Measurements from ENCODE around the gene CBL. TPM values are rescaled to one million over a fixed set of nuclear protein-coding genes. Genes with fewer than 3 reads are reported as not detected.

Gene CBL
- polyA plus RNA-seq, 1 of the 3 experiments (the other 2 are of a cell fraction): 9.5 TPM

DNA sequence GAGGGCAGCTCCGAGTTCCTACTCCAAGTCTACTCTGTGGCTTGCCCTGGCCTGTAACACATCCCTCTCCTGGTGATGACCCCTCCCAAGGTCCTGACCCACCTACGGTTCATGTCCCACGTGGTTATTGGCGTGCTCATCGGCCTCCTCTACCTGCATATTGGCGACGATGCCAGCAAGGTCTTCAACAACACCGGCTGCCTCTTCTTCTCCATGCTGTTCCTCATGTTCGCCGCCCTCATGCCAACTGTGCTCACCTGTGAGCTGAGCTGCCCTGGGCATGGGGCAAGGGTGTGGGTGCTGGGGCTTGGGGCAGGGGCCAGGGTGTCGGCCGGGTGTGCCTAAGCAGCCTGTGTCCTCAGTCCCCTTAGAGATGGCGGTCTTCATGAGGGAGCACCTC, 47.7 kb upstream of the CBL start:
- Histone ChIP-seq H2AFZ (ENCODE audit: low read depth) (no peak overlapping the region), H3K27me3 (ENCODE audit: insufficient read depth) (no peaks in the 10 kb centered on the region), H3K4me1 (ENCODE audit: control insufficient read depth in 1 of 2, insufficient read depth in 2 of 2, low read depth in 1 of 2, low read length in 1 of 2) (peaks cover 0 to 7% of the 10 kb centered on the region in 2 experiments; a peak in 1 of 4 replicates), H4K20me1 (ENCODE audit: insufficient read depth) (no peaks in the 10 kb centered on the region), H3K9me3 (no peaks in the 10 kb centered on the region), H3K9me2 (no peaks in the 10 kb centered on the region), H3K79me2 (ENCODE audit: insufficient read depth) (no peaks in the 10 kb centered on the region), H3K9ac (no peak overlapping the region), H3K4me3 (ENCODE audit: low read depth in 2 of 2, low read length in 1 of 2) (no peak overlapping the region), H3K4me2 (no peak overlapping the region), H3K27ac (ENCODE audit: low read depth in 2 of 2, low read length in 1 of 2) (no peak overlapping the region), H3K36me3 (replicated peaks in 1 of 2; ENCODE audit: control insufficient read depth in 1 of 2, insufficient read depth in 2 of 2, low read length in 1 of 2) (no peaks in the 10 kb centered on the region), H3F3A (replicated peaks; ENCODE audit: insufficient read depth) (no peaks in the 10 kb centered on the region)
- CTCF ChIA-PET: interaction anchor here (1.2 to 8.9 kb wide), 4 partner anchors 10 to 48 kb away, joined by 3 to 48 read pairs (median 6); partner anchors contain the start of genes ABCG4 and CBL
- WGBS (ENCODE audit: low lambda C conversion rate): 91% methylated on average over 13 of the region's 13 CpGs
- TF ChIP-seq FOSL2 (IDR thresholded peaks at IDR 0.05; ENCODE audit: borderline replicate concordance, low read depth) (no peak), TEAD4 (IDR thresholded peaks at IDR 0.05; ENCODE audit: borderline replicate concordance, insufficient read depth) (no peak), RCOR1 (IDR thresholded peaks at IDR 0.05; ENCODE audit: low read length) (no peak), EP300 (IDR thresholded peaks at IDR 0.05; ENCODE audit: borderline replicate concordance in 1 of 2, low read depth in 1 of 2, low read length in 1 of 2) (no peak), GABPA (IDR thresholded peaks at IDR 0.05; ENCODE audit: low read depth) (no peak), RFX5 (IDR thresholded peaks at IDR 0.05; ENCODE audit: low read length) (no peak), RXRA (IDR thresholded peaks at IDR 0.05; ENCODE audit: borderline replicate concordance, low read depth) (no peak), MEF2A (IDR thresholded peaks at IDR 0.05; ENCODE audit: borderline replicate concordance, low read depth) (no peak), TCF12 (IDR thresholded peaks at IDR 0.05) (no peak), RAD21 (IDR thresholded peaks at IDR 0.05; ENCODE audit: low read length) (no peak), CHD2 (IDR thresholded peaks at IDR 0.05; ENCODE audit: low read length, partially characterized antibody) (no peak), EZH2phosphoT487 (IDR thresholded peaks at IDR 0.05; ENCODE audit: borderline replicate concordance, low read depth) (no peak), ELF1 (IDR thresholded peaks at IDR 0.05) (no peak)
- TF ChIP-seq, protein P1, sequence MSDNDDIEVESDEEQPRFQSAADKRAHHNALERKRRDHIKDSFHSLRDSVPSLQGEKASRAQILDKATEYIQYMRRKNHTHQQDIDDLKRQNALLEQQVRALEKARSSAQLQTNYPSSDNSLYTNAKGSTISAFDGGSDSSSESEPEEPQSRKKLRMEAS (IDR thresholded peaks at IDR 0.05; ENCODE audit: low read depth): no peak
- TF ChIP-seq, protein P2, sequence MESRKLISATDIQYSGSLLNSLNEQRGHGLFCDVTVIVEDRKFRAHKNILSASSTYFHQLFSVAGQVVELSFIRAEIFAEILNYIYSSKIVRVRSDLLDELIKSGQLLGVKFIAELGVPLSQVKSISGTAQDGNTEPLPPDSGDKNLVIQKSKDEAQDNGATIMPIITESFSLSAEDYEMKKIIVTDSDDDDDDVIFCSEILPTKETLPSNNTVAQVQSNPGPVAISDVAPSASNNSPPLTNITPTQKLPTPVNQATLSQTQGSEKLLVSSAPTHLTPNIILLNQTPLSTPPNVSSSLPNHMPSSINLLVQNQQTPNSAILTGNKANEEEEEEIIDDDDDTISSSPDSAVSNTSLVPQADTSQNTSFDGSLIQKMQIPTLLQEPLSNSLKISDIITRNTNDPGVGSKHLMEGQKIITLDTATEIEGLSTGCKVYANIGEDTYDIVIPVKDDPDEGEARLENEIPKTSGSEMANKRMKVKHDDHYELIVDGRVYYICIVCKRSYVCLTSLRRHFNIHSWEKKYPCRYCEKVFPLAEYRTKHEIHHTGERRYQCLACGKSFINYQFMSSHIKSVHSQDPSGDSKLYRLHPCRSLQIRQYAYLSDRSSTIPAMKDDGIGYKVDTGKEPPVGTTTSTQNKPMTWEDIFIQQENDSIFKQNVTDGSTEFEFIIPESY (IDR thresholded peaks at IDR 0.05; ENCODE audit: borderline replicate concordance, low read depth): no peak
- TF ChIP-seq, protein P3, sequence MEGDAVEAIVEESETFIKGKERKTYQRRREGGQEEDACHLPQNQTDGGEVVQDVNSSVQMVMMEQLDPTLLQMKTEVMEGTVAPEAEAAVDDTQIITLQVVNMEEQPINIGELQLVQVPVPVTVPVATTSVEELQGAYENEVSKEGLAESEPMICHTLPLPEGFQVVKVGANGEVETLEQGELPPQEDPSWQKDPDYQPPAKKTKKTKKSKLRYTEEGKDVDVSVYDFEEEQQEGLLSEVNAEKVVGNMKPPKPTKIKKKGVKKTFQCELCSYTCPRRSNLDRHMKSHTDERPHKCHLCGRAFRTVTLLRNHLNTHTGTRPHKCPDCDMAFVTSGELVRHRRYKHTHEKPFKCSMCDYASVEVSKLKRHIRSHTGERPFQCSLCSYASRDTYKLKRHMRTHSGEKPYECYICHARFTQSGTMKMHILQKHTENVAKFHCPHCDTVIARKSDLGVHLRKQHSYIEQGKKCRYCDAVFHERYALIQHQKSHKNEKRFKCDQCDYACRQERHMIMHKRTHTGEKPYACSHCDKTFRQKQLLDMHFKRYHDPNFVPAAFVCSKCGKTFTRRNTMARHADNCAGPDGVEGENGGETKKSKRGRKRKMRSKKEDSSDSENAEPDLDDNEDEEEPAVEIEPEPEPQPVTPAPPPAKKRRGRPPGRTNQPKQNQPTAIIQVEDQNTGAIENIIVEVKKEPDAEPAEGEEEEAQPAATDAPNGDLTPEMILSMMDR (IDR thresholded peaks at IDR 0.05): no peak
- TF ChIP-seq, protein P4, sequence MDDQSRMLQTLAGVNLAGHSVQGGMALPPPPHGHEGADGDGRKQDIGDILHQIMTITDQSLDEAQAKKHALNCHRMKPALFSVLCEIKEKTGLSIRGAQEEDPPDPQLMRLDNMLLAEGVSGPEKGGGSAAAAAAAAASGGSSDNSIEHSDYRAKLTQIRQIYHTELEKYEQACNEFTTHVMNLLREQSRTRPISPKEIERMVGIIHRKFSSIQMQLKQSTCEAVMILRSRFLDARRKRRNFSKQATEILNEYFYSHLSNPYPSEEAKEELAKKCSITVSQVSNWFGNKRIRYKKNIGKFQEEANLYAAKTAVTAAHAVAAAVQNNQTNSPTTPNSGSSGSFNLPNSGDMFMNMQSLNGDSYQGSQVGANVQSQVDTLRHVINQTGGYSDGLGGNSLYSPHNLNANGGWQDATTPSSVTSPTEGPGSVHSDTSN (IDR thresholded peaks at IDR 0.05): no peak
- POLR2A ChIA-PET: no interaction called here
- DNase-seq: no peak
